Activated CD4-positive, alpha-beta T cell treated with anti-CD3 and anti-CD28 coated beads, Interleukin-2, amount 10 ng/mL, durations not matched to agents 7 days and 5 days (primary cell): ENCODE data around the gene EDA. TPM values are rescaled to one million over a fixed set of nuclear protein-coding genes. Genes with fewer than 3 reads are reported as not detected.

Experiments
- CTCF ChIA-PET: fragments of 350-600 bp; sonication (Branson Sonifier 250); formaldehyde crosslinking; loops from one replicate; lab custom pipeline; 2021; ENCODE audit warnings: antibody characterized with exemption; lab: Charles Lee
- POLR2A ChIA-PET: fragments of 350-600 bp; sonication (Branson Sonifier 250); formaldehyde crosslinking; loops from one replicate; lab custom pipeline; 2021; ENCODE audit warnings: antibody characterized with exemption; lab: Charles Lee
- DNase-seq: peaks from one replicate; pipeline ENCODE4 v3.0.0-alpha.2; 2020
- H3K27ac Mint-ChIP-seq: one replicate; pipeline ENCODE4 v1.8.0; 2021; ENCODE audit warnings: mild to moderate bottlenecking, moderate library complexity, mixed read lengths
- H3K27me3 Mint-ChIP-seq: one replicate; pipeline ENCODE4 v1.8.0; 2021; ENCODE audit warnings: mixed read lengths
- H3K36me3 Mint-ChIP-seq: one replicate; pipeline ENCODE4 v1.8.0; 2021; ENCODE audit warnings: low read depth, mixed read lengths
- H3K4me1 Mint-ChIP-seq: one replicate; pipeline ENCODE4 v1.8.0; 2021; ENCODE audit warnings: mixed read lengths
- H3K4me3 Mint-ChIP-seq: one replicate; pipeline ENCODE4 v1.8.0; 2021; ENCODE audit warnings: mild to moderate bottlenecking, moderate library complexity, mixed read lengths
- H3K9me3 Mint-ChIP-seq: one replicate; pipeline ENCODE4 v1.8.0; 2021; ENCODE audit warnings: mixed read lengths
- total RNA-seq, 2 experiments: library from RNA; stranded (reverse); gene quantifications; one replicate each; pipeline ENCODE4 v1.2.3, GENCODE V29; 2021

Gene EDA
- total RNA-seq, 2 experiments from 2014 or later = 1.4 to 1.9 TPM

DNA sequence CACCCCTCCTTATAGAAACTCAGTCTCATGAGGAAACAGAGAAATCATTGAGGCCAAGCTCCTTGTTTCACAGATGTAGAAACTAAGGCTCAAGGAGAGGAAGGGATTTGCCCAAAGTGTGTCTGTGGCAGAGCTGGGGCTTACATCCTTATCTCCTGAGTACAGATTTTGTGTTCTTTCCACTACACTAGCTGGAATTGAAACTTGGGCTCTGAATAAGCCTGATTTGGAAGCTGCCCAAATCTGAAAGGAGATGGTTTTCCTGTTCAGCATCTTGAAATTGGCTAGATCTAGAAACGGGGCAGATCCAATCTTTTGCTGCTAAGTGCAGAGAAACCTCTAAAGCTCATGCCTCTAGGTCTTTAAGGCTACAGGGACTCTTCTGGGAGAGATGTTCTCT, 409.6 kb downstream of the EDA start:
- no peak overlapping the region for H3K27ac Mint-ChIP-seq
- H3K27me3 Mint-ChIP-seq = peaks cover 6% of the 10 kb centered on the region
- CTCF ChIA-PET = interaction anchor here (0.5 to 1.3 kb wide), 2 partner anchors 51 to 71 kb away, joined by 3 to 4 read pairs; no protein-coding TSS in a partner anchor
- H3K4me1 Mint-ChIP-seq = peaks cover 25% of the 10 kb centered on the region
- no peak overlapping the region for H3K4me3 Mint-ChIP-seq
- peaks cover 2% of the 10 kb centered on the region for H3K9me3 Mint-ChIP-seq
- POLR2A ChIA-PET = no interaction called here
- H3K36me3 Mint-ChIP-seq = peaks cover 1% of the 10 kb centered on the region
- no peak for DNase-seq

DNA sequence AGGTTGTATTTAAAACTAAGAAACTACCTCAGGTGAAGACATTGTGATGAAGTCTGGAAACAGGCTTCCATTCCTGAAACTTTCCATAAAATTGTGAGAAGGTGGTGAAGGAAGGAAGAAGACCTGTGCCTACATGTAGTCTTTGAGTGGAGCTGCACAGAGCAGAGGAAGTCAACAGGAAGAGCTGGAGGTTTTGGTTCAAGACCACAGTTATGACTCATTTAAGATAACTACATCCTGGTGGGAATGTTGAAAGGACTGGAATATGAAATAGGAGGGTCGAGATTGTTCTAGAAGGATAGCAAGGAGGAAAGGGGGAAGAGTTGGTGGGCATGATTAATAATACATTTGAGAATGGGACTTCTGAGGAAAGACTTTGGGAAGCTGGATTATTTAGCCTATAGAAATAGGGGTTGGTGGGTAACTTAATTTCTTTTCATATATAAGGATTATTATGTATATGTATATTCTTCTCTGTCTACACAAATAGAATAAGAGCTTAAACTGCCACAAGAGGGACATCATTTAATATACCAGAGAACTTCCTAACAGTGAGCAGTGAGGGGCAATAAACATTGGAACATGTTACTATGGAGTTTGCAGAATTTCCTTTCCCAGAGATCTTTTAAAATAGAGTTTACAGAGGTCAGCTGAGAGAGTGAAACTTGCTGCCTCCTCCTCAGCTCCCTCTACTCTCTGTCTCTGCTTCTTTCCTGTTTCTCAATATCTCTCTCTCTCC, 410.4 kb downstream of the EDA start:
- peaks cover 2% of the 10 kb centered on the region for H3K9me3 Mint-ChIP-seq
- CTCF ChIA-PET = interaction anchor here (1.3 kb wide), 1 partner anchor 70 kb away, joined by 4 read pairs; no protein-coding TSS in a partner anchor

DNA sequence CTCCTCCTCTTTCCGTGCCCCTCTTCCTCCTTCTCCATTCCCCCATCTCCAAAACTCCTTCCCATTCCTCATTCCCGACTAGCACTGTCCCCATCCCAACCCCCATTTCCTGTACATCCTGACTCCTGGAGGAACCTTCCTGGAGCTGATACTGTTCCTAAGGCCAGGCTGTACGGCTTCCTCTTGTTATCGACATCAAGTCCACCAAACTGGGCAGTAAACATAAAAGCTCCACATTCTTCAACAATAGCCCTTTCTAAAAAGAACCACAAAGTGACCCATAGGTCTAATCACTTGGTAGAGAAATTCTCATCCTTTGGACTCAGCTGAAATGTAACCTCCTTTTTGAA, 410.9 kb downstream of the EDA start:
- ChIA-PET CTCF (no interaction called here), POLR2A (no interaction called here)
- Mint-ChIP-seq H3K27ac (no peak overlapping the region), H3K27me3 (peaks cover 6% of the 10 kb centered on the region), H3K4me1 (peaks cover 33% of the 10 kb centered on the region), H3K4me3 (no peak overlapping the region), H3K36me3 (peaks cover 1% of the 10 kb centered on the region), H3K9me3 (peaks cover 2% of the 10 kb centered on the region)
- DNase-seq = no peak

More for the DNA sequence above, 410.4 kb downstream of the EDA start:
- Mint-ChIP-seq H3K36me3 (peaks cover 1% of the 10 kb centered on the region), H3K4me1 (peaks cover 32% of the 10 kb centered on the region), H3K4me3 (no peak overlapping the region), H3K27ac (no peak overlapping the region), H3K27me3 (peaks cover 6% of the 10 kb centered on the region)
- no peak for DNase-seq
- POLR2A ChIA-PET = no interaction called here

DNA sequence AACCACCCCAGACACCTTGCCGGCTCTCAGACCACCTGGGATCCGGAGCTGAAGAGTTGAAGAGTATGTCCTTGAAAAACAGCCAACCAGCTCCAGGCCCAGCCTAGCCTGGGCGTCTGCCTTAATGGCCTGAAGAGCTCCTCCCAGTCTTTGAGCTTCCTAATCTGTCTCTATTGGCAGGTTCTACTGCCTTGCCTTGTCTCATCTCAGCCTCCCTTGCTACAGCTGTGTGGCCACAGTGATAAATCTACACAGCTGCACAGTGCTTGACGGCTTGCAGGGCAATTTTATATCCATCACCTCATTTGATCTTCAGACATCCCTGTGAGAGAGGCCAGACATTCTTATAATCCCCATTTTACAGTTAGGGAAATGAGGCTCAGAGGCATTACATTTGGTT, 413.9 kb downstream of the EDA start:
- DNase-seq = no peak
- Mint-ChIP-seq H3K27me3 (peaks cover 6% of the 10 kb centered on the region), H3K27ac (no peak overlapping the region), H3K4me3 (no peak overlapping the region), H3K9me3 (peaks cover 2% of the 10 kb centered on the region), H3K36me3 (peaks cover 1% of the 10 kb centered on the region), H3K4me1 (peaks cover 36% of the 10 kb centered on the region)
- CTCF ChIA-PET = interaction anchor here (0.6 to 2.4 kb wide), 4 partner anchors 9 to 492 kb away, joined by 4 to 9 read pairs (median 7); no protein-coding TSS in a partner anchor
- POLR2A ChIA-PET = no interaction called here

DNA sequence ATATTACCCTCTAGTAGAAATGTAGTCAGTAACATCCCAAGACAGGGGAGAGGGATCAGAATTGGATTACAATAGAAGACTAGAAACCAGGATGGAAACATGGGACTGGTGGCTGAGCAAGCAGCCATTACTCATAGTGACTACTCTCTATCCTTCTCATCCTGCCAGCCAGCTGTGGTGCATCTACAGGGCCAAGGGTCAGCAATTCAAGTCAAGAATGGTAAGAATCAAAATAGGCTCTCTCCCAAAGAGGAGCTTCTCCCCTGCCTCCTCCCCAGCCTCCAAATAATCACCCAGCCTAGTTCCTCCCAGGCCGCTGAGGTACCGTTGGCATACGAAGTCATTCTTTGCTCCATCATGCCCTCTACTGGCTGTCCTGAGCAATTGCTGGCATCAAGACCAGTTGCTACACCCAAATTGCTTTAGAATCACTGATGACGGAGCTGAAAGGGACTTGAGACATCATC, 414.4 kb downstream of the EDA start:
- Mint-ChIP-seq H3K4me3 (no peak overlapping the region), H3K36me3 (peaks cover 1% of the 10 kb centered on the region), H3K27me3 (peaks cover 6% of the 10 kb centered on the region), H3K4me1 (peaks cover 36% of the 10 kb centered on the region), H3K27ac (no peak overlapping the region), H3K9me3 (peaks cover 2% of the 10 kb centered on the region)
- CTCF ChIA-PET = interaction anchor here (1.6 to 2.4 kb wide), 3 partner anchors 9 to 492 kb away, joined by 5 to 9 read pairs (median 9); no protein-coding TSS in a partner anchor
- DNase-seq = peak; percentile 53
- POLR2A ChIA-PET = no interaction called here

DNA sequence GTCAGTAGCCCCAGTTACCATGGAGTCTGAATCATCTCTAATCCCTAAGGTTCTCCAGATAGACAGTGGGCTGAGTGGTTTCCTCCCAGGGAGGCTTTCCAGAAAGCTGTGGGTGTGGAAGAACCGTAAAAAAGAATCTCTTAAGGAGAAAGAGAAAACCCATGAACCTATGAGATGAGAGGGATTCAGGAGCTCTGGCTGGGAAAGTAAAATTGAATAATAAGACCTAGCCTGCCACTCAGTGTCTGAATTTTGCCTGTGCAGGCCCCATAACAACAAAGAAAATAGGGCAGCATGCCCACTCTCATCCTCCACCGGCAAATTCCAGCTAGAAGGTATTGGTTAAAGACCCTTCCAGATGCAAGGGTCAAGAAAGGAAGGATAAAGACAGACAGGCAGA, 416.9 kb downstream of the EDA start:
- no peaks in the 10 kb centered on the region for H3K36me3 Mint-ChIP-seq
- H3K27ac Mint-ChIP-seq = peak overlapping the region; percentile 13
- no peaks in the 10 kb centered on the region for H3K27me3 Mint-ChIP-seq
- CTCF ChIA-PET = interaction anchor here (0.6 kb wide), 1 partner anchor 1560 kb away, joined by 3 read pairs; no protein-coding TSS in a partner anchor
- POLR2A ChIA-PET = no interaction called here
- no peak overlapping the region for H3K4me3 Mint-ChIP-seq
- DNase-seq = no peak
- H3K9me3 Mint-ChIP-seq = no peaks in the 10 kb centered on the region
- H3K4me1 Mint-ChIP-seq = peaks cover 20% of the 10 kb centered on the region

DNA sequence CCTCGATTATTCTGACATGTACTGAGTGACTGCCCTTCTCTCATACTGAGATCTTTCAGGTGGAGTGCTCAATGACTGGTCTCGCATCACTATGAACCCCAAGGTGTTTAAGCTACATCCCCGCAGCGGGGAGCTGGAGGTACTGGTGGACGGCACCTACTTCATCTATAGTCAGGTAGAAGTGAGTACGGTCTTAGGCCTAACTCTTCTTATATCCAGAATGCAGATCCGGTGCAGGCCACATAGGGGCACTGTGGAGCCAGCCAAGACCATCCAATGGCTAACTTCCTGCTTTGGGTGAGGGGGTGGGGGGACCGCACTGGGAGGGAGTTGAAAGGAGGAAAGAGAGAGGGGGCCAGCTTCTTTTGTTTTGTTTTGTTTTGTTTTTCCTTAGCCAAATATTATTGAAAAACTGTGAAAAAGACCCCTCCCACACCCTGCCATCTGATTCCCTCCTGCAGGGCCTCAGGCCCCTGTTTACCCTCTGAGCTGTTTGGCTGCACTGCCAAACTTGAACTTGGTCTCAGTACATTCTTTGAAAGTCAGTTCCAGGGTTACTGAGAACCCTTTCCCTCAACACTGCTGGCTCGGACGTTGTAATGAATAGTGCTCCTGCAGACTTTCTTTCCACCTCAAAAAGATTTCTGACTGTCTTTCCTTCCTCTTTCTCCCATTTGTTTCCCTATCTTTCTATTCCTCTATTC, 417.6 kb downstream of the EDA start:
- Mint-ChIP-seq H3K9me3 (no peaks in the 10 kb centered on the region), H3K36me3 (no peaks in the 10 kb centered on the region), H3K4me1 (peaks cover 20% of the 10 kb centered on the region), H3K27ac (no peak overlapping the region), H3K4me3 (no peak overlapping the region), H3K27me3 (no peaks in the 10 kb centered on the region)
- peak; percentile 27 for DNase-seq
- ChIA-PET CTCF (interaction anchor here (0.7 kb wide), 1 partner anchor 24 kb away, joined by 3 read pairs; no protein-coding TSS in a partner anchor), POLR2A (no interaction called here)

DNA sequence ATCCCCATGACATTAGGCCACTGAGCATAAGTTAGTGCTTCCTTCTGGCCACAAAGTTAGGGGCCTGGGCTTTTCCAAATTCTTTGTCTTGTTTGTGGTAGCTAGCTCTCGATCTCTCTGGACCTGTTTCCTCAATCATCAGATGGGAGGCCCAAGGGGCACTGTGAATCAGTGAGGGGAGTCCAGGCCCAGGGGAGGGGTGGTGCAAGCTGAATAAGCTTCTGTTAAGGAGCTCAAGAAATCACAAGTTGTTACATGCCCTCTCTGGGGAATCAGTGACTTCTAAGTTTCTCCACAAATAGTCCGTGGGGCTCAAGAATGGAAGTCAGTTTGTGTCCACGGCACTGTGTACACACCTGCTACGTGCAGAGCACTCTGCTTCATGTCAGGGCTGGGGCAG, 418.7 kb downstream of the EDA start:
- H3K9me3 Mint-ChIP-seq = no peaks in the 10 kb centered on the region
- POLR2A ChIA-PET = no interaction called here

DNA sequence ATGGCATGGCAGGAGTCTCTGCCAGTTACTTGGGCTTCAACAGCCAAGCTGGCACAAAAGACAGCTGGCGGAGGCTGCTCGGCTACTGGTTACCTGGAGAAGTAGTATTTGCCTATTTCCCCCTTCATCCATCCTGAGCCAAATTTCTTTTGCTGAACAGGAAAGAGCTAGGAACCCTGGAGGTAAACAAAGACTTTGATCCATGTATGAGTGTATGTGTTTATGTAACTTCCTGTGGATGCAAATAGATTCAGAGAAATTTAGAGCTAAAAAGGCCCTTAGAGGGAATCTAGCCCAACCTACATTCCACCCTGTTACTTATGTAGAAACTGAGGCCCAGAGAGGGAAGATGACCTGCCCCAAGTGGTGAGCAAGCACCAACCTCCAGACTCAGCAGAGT, 422.6 kb downstream of the EDA start:
- DNase-seq = no peak
- H3K27ac Mint-ChIP-seq = no peak overlapping the region
- ChIA-PET CTCF (no interaction called here), POLR2A (no interaction called here)
- H3K4me3 Mint-ChIP-seq = no peak overlapping the region
- H3K27me3 Mint-ChIP-seq = no peaks in the 10 kb centered on the region
- no peaks in the 10 kb centered on the region for H3K9me3 Mint-ChIP-seq
- H3K4me1 Mint-ChIP-seq = no peaks in the 10 kb centered on the region
- no peaks in the 10 kb centered on the region for H3K36me3 Mint-ChIP-seq

More for the DNA sequence above, 418.7 kb downstream of the EDA start:
- Mint-ChIP-seq H3K4me1 (peaks cover 19% of the 10 kb centered on the region), H3K27ac (no peak overlapping the region), H3K27me3 (no peaks in the 10 kb centered on the region), H3K4me3 (no peak overlapping the region), H3K36me3 (no peaks in the 10 kb centered on the region)
- CTCF ChIA-PET = no interaction called here
- no peak for DNase-seq

DNA sequence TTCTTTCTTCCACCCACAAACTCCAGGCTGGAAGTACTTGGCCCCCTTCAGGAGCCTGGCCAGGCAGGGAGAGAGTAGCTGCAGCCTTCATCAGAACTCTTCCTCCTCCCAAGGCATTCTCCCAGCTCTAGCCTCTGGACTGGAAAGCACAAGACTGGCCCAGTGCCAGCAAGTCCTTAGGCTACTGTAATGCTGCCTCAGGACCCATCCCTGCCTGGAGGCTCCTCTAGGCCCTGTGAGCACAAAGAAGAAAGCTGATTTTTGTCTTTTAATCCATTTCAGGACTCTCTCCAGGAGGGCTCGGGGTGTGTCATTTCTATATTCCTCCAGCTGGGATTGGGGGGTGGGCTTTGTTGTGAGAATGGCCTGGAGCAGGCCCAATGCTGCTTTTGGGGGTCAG, 423.0 kb downstream of the EDA start:
- no peak for DNase-seq
- no peaks in the 10 kb centered on the region for H3K36me3 Mint-ChIP-seq
- CTCF ChIA-PET = interaction anchor here (0.6 to 1.1 kb wide), 2 partner anchors 12 to 30 kb away, joined by 3 read pairs; no protein-coding TSS in a partner anchor
- no peak overlapping the region for H3K4me3 Mint-ChIP-seq
- no peaks in the 10 kb centered on the region for H3K9me3 Mint-ChIP-seq
- POLR2A ChIA-PET = no interaction called here
- H3K27me3 Mint-ChIP-seq = no peaks in the 10 kb centered on the region
- no peaks in the 10 kb centered on the region for H3K4me1 Mint-ChIP-seq
- no peak overlapping the region for H3K27ac Mint-ChIP-seq

DNA sequence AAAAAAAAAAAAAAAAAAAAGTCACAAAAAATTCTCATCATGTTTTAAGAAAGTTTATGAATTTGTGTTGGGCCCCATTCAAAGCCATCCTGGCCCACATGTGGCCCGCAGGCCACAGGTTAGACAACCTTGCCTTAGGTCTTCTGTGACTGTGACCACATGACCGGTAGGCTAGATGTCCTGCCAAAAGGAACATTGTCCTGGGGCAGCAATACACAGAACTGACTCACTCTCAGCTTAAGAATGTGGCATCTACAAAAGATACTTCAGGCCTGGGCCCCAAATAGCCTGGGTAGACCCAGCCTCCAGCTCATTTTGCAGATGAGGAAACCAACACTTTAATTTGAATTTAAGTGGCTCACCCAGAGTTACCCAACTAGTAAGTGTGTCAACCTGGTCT, 423.8 kb downstream of the EDA start:
- POLR2A ChIA-PET = no interaction called here
- H3K4me3 Mint-ChIP-seq = no peak overlapping the region

DNA sequence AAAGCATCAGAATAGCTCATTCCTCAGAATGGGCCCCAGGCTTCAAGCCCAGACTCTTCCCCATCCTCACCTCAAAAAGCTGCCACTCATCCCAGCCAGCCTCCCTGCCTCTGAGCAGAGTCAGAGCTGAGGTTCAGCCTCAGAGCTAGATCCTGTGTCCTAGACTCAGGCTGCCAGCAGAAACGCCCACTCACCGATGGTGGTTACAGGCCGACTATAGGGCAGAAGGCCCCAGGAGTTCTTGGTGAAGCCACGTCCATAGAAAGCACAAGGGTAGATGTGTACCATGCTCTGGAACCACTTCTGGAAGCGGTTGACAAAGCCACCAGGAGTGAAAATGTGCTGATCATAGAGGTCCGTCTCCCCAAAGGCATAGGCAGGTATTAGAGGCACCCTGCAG, 426.1 kb downstream of the EDA start:
- Mint-ChIP-seq H3K36me3 (no peaks in the 10 kb centered on the region), H3K9me3 (no peaks in the 10 kb centered on the region), H3K4me3 (no peak overlapping the region), H3K4me1 (no peaks in the 10 kb centered on the region), H3K27me3 (no peaks in the 10 kb centered on the region), H3K27ac (no peak overlapping the region)
- POLR2A ChIA-PET = no interaction called here
- CTCF ChIA-PET = interaction anchor here (2.2 kb wide), 1 partner anchor 12 kb away, joined by 9 read pairs; no protein-coding TSS in a partner anchor
- no peak for DNase-seq

More for the DNA sequence above, 423.8 kb downstream of the EDA start:
- Mint-ChIP-seq H3K4me1 (no peaks in the 10 kb centered on the region), H3K27ac (no peak overlapping the region), H3K36me3 (no peaks in the 10 kb centered on the region), H3K27me3 (no peaks in the 10 kb centered on the region), H3K9me3 (no peaks in the 10 kb centered on the region)
- CTCF ChIA-PET = interaction anchor here (0.6 to 1.1 kb wide), 2 partner anchors 11 to 31 kb away, joined by 3 read pairs; no protein-coding TSS in a partner anchor
- DNase-seq = no peak
